OCI-M2 (cell line): ENCODE data around the gene CRACR2B.

Source experiments
- DNase-seq: peaks from one replicate; lab custom pipeline; 2025; ENCODE audit not compliant: unreplicated experiment; lab: John Stamatoyannopoulos, UW

The CRACR2B gene

DNA sequence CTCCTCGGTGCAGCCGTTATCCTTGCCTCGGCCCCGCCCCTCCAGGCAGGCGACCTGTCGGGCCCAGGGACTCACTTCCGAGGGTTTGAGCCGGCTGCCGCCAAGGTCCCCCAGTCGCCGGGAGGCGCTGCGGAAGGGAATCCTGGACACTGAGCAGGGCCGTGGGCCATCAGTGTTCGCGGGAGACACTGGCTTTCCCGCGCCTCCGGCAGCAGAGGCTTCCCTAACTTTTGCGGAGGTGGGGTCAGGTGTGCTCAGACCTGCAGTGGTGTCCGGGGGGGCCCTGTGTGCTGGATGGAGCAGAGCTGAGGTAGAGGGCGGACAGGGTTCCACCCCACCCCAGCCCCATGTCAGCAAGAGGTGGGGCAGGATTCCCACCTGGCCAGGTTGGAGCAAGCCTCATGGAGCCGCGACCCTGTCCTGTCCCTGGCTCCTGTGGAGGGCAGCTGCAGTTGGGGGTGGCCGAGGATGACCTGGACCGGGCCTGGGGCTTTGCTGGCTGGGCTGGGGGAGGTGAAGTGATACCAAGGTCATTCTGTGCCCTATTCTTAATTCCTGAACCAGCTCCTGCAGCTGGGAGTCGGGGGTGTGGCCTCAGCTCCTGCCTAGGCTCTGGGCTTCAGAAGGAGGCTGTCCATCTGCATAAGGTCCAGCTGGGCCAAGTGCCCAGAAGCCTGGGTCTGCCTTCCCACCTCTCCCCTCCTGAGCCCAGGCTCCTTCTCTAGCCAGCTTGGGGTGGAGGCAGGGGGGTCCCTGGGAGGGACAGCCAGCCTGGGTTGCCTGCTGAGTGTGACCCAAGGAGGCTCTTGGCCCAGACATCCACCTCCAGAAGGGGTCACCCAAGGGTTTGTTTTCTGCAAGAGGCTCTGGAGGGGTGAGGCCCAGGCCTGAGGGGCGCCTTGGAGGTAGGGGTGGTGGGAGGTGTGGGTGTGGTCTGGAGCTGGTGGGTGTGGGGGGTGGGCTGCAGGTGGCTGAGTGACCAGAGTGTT is 23.4 kb downstream of the CRACR2B start:
- DNase-seq: no peak

DNA sequence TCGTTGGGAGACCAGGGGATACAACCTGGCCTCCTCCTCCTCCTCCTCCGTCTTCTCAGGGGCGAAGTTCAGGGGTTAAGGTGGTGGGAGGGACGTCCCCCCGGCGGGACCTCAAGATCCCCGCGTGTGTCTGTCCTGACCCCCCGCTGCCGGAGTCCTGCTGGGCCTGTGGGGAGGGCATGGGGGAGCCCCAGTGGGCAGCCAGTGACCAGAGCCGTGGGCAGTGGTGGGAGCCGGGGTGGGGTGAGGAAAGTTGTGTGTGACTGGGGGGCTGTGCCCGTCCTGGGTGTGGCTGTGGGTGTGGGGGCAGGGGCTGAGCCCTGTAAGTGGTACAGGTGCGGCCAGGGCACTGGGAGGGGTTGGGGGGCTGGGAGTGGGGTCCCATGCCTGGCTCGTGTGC is 25.0 kb downstream of the CRACR2B start:
- no peak for DNase-seq

DNA sequence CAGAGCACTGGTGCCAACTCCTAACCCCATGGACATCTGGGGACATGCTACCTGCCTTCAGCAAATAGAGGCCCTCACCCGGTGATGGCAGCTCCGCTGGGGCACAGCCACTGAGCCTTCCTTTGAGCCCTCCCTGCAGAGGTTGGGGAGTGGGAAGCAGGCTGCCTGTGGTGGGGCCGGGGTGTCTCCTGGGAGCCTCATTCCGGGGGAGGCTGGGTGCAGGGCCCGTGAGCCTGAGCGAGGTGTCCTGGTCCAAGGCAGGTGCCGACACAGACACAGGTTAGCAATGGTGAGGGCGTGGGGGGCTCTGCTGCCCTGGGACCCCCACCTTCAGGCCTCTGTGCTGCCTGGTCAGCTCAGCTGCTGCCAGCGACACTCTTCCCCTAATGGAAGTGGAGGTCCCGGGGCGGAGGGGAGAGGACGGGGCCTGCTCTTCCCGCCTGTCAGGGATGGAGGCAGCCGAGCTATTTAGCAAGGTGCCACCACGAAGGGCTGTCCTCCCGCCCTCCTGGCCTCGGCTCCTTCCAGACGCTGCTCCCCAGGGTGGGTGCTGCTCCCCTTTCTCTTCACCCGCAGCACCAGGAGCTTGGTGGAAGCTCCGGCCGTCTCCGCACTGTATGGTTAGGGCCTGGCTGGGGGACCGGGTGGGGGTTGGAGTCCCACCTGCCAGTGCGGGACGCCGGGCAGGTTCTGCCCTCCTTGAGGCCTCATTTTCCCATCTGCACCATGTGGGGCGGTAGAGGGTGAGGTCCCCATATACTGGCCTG is 26.1 kb downstream of the CRACR2B start:
- DNase-seq: no peak

DNA sequence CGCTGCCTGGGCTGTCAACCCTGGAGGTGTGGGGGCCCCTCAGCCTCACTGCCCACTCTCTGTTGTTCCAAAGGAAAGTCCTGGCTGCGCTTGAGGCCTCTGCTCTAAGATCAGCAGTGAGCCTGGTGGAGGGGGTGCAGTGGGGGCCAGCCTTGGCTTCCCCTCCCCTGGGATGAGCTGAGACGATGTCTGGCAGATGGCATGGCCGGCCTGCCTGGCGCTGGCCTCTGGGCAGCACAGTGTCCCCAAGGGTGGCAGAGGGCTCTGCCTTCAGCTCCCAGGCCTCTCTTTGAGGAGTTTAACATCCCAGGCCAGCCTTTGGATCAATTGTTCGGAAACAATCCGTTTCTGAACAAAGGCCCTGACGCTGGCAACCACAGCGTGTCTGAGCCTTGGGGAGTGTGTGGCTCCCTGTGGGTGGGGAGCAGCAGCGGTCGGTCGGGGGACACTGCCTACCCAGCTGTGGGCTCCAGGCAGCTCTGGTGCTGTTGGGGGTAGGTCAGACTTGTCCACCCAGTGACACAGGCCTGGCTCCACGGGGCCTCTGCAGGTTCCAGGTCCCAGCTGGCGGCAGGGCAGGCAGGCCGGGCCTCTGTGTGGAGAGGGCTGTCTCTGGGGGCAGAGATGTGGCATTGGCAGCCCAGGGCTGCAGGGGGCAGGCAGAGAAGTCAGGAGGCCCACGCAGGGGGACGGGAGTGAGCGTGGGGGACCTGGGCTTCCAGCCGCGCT is 27.0 kb downstream of the CRACR2B start:
- no peak for DNase-seq

DNA sequence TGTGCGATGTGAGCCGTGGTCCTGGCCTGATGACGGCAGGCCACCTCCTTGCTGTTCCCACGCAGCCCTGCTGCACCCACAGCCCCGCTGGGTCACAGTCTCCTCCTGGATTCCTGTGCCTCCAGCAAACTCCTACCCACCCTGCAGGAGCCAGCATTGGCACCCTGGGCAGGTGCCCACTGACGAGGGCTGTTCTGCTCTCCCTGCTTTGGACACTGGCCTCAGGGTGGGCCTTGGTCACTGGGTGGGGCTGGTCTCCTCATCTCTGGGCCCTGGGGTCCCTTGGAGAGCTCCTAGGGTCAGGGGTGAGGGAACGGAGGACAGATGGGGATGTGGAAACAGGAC is 27.6 kb downstream of the CRACR2B start:
- no peak for DNase-seq

DNA sequence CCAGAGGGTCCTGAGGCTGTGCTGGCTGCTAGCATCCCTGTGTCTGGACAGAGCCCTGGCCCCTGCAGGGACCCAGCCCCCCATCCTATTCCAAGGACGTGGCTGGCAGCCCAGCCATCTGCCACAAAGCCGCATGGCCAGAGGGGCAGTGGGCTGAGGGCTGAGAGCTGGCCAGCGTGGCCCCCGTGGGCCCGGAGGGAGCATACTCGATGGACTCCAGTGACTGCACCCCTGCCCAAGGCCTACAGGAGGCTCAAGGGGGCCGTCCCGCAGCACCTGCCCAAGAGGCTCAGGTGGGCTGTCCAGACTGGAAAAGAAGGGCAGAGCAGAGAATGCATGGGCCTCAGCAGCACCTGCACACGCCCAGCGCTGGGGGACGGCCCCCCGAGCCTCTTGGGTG is 28.1 kb downstream of the CRACR2B start:
- DNase-seq: no peak

DNA sequence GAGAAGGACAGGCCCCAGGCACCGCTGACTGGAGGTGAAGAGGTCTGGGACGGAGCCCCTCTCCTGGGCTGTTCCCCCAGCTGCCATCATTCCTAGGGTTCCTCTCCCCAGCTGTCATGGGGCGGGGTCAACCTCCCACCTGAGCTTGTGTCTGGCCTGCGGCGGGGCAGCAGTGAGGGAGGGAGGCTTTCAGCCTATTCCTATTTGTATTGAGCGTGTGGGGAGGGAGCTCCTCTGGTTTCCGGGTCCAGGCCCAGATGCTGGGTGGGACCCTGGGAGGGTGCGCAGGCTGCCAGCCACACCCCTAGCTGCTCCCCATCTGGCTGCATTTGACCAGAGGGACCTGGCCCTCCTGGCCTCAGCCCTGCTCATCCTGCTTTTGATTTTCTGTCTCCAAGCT is 28.7 kb downstream of the CRACR2B start:
- no peak for DNase-seq

DNA sequence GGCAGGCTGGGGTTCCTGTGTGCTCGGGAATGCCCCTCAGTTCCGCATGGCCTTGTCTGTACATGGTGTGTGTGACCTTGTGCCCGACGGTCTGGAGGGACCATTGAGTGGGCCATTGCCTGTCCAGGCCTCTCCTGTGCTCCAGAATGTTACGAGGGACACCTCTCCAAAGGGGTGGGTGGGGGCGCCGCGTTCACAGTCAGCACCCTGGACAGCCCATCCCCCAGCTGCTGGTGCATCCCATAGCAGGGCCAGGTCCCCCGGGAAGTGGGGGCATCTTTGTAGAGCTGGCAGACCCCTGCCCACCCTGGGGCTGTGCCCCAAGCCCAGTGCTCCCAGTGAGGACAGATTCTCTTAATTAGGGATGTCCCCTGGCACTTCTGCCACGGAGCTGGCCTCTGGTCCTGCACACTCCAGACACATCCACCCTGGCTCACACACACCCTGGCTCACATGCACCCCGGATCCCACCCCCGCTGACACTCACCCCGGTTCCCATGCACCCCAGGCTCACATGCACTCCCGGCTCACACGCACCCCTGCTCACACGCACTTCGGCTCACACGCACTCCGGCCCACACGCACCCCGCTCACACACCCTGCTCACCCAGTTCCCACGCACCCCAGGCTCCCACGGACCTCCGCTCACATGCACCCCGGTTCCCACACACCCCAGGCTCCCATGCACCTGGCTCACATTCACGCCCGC is 30.5 kb downstream of the CRACR2B start:
- no peak for DNase-seq

DNA sequence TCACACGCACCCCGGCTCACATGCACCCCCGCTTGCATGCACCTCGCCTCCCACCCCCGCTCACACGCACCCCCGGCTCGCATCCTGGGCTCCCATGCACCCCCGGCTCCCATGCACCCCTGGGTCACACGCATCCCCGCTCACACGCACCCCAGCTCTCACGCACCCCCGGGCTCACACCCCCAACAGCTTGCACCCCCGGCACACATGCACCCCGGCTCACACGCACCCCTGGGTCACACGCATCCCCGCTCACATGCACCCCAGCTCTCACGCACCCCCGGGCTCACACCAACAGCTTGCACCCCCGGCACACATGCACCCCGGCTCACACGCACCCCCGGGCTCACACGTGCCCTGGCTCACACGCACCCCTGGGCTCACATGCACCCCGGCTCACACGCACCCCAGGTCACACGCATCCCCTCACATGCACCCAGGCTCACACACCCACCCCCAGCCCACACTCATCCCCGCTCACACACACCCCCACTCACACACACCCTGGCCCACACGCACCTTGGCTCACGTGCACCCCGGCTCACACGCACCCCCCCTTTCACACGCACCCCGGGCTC is 31.1 kb downstream of the CRACR2B start:
- DNase-seq: no peak

DNA sequence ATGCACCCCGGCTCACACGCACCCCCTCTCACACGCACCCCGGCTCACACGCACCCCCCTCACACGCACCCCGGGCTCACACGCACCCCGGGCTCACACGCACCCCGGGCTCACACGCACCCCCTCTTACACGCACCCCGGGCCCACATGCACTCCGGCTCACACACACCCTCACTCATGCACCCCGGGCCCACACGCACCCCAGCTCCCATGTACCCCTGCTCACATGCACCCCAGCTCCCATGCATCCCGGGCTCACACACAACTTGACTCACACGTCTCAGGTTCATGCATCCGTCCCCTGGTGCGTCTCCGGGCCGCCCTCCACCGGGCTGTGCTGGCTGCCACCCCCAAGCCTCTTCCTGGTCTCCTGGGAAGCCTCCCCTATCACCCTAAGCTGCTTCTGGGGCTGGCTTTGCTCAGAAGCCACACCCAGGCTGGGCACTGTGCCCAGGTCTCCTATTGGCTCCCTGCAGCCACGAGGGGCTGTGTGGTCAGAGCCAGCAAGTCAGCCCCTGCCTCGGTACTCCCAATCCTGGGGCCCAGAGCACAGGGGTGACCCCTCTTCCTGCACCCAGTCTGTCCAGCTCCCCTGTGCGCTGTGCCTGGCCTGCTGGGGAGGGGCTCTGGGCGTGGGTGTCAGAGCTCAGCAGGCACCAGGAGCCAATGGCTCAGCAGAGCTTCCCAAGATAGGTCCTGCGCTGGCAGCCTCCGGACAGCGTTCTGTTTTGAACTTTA is 31.8 kb downstream of the CRACR2B start:
- DNase-seq: no peak

DNA sequence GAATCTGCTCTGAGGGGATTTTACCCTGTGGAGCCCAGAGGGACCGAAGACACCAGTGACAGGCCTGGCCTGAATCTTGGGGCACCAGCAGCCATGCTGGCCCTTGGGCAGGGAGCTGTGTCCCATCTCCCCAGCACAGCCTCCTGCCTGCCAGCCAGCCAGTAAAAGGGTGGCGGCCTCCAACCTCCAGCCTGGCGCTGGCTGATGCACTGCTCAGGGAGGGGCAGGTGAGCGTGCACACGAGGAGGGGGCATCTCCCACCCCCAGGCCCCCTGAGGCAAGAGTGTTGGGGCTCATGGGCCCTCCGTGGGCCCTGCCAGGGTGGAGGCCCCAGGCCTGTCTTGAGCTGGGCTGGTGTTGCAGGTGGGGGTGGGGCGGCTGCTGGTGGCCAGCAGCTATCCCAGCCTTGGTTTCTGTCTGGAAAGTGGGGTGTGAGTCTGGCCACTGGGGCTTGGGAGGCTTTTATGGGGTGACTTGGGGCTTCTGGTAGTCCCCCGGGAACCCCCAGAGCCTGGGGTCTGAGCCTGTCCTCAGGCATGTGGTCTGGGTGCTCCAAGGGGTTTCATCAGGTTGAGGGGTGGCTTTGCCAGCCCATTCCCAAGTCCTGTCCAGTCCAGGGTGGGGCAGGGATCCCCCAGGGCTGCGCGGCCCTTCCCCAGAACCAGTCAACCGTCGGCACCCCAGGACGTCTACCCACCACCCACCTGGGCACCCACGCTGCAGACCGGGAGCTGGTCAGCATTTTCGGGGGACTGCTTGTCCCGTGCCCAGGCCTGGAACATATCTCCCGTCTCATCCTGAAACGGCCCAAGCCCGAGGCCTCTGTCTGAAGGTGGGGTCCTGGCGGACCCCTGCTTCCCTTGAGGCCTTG is 32.8 kb downstream of the CRACR2B start:
- DNase-seq: no peak

DNA sequence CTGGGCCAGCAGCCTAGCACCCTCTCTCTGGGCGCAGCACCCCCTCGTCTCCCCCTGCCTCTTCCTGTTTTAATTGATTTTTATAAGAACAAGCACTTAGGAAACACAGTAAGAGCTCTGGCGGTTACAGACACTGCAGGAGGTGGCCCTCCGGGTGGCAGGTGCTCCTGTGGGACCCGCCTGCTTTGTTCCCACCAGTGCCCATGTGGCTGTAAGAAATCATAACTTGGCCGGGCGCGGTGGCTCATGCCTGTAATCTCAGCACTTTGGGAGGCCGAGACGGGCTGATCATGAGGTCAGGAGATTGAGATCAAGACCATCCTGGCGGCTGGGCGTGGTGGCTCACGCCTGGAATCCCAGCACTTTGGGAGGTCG is 33.4 kb downstream of the CRACR2B start:
- no peak for DNase-seq

DNA sequence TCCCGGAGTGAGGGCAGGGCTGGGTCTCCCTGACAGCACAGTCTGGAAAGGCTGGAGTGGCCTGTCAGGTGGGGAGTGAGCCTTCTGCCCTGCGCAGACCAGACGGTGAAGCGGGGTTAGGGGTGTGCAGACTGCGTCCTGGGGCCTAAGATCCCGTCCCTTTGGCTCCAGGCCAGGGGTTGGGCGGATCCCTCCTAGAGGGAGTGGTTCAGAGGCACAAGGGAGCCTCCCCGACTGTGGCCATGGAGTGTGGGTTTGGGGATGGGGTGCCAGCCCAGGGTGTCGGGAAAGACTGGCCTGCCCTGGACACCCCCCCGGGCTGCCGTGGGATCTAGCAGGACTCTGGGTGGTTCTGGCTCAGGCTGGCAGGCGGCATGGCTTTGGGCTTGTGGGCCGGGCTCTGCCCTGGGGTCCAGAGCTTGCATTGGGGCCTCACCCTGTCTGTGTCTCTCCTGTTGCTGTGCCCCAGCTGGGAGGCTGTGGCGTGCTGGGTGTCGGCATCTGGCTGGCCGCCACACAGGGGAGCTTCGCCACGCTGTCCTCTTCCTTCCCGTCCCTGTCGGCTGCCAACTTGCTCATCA is 34.5 kb downstream of the CRACR2B start:
- DNase-seq: no peak

DNA sequence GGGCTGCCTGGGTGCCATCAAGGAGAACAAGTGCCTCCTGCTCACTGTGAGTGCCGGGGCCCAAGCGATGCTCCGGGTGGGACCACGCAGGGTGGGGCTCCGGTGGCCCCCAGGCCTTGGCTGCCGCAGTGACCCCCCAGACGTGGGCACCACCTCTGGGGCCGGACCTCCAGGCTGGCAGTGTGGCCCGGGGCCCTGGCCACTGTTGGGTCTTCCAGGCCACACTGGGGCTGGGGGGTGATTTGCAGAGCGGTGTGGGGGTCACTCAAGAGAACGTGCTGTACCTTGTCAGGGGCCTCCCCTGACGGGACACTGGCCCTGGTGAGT is 34.9 kb downstream of the CRACR2B start:
- no peak for DNase-seq

DNA sequence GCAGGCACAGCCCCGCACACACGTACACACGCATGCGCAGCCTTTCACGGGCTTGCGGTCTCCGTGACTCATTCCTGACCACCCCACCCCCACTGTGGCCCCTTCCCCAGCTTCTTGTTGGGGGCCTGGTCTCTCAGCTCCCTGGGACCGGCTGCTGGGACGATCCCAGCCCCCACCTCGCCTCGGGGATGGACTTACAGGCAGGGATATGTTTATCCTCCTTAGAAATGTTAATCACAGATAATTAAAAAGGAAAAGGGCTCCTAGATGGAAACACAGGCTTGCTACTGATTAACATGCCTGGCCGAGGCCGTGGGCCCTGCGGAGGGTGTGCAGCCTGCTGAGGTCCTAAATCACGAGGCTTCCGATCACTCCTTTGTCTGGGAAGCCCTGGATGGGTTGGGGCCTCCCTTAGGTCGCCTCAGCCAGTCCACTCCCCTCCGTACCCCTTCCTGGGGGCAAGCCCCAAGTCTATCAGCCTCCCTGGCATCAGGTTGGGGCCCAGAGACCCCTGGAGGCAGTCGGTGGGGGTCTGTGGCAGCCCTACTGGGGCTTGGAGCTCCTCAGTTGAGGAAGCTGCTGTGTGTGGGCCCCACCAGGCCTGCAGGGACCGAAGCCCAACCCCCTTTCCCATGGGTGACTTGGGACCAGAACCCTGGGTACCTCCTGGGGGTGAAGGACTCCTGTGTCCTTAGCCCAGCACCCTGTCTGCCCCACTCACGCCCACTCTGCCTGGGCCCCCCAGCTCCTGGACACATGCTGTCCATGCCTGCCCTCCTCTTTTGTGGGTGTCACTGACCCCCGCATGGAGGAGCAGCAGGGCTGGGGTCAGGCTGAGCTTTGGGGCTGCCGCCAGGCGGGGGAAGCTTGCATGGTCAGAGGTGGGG is 35.5 kb downstream of the CRACR2B start:
- DNase-seq: no peak

DNA sequence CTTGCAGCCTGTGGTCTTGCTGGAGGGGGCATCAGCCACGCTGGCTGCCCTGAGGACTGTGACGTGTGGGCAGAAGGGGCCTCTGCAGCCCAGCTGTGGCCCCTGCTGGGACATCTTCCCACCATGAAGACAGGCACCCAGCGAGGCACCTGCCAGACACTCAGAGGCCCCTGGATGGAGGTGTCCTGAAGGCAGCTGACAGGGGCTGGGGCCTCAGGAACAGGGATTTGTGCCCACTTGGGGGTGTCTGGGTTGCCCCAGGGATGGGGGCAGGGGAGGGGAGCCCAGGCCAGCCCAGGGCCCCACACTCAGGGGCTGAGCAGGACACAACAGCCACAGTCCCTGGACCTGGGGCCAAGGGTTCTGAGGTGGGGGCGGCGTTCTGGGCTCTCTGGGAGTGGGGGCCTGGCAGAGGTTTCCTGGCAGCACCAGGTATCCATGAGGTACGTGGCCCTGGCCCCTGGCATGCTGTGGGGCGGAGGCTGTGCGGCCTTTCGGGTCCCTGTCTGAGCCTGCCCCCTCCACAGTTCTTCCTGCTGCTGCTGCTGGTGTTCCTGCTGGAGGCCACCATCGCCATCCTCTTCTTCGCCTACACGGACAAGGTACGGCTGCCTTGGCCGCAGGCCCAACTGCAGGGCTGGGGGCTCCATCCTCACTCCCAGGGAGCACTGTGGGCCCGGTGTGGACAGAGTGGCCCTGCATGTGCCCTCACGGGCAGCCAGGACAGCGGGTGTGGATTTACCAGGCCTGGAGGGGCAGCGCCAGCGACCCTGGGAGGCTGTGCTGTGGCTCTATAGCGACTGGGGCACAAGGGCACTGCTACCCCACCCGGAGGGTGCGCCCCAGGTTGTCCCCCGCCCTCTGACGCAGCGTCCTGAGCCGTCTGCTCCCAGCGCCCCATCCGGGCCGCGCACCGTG is 36.5 kb downstream of the CRACR2B start:
- DNase-seq: no peak

DNA sequence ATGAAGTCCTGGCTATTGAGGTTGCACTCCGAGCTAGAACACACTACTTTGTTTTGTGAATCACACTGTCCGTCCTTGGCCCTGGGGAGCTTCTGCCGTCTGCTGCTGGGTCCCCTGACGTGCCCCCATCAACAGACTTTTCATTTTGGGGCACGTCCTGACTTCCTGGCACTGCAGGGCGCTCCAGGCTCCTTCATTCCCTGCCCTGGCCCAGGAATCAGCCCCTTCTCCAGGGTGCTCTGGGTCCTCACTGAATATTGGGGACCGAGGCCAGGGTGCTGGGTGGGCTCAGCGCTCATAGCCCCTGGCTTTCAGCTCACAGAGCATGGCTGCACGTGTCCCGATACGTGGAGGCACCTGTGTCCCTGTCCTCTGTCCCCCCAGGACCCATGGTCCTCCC is 37.2 kb downstream of the CRACR2B start:
- no peak for DNase-seq
